ENCODE data around the gene EIF3J. TPM values are rescaled to one million over a fixed set of nuclear protein-coding genes. Genes with fewer than 3 reads are reported as not detected.

Gene EIF3J
- total and polyA plus RNA-seq, 10 of the 15 experiments (the other 5 are each of a cell fraction or from before 2014, with no cell fraction given): 34.7 to 126 (median 64.1) TPM

- ChIA-PET SMC1A (ENCODE audit: uncharacterized antibody, unreplicated experiment) (interaction anchor here (1.3 to 5.5 kb wide), 7 partner anchors 9 to 139 kb away, joined by 3 to 55 read pairs (median 5); partner anchors contain the start of gene TRIM69), CTCF (interaction anchor here (0.9 to 4.2 kb wide), 9 partner anchors 8 to 141 kb away, joined by 3 to 21 read pairs (median 6); partner anchors contain the start of gene TRIM69), RAD21 (ENCODE audit: unreplicated experiment) (interaction anchor here (5.4 kb wide), 1 partner anchor 139 kb away, joined by 37 read pairs; the partner anchor contains the start of gene TRIM69), POLR2A (interaction anchor here (1.5 kb wide), 1 partner anchor 31 kb away, joined by 4 read pairs; no protein-coding TSS in a partner anchor)
- H3K4me2 ChIP-seq (ENCODE audit: control insufficient read depth, insufficient read depth): no peak overlapping the region
- no peak overlapping the region for H3K9ac ChIP-seq (ENCODE audit: control insufficient read depth, insufficient read depth, low read length)
- WGBS (ENCODE audit: insufficient coverage, insufficient replicate concordance, low lambda C conversion rate, missing lambda C conversion rate): 100% methylated on average over 1 of the region's 1 CpG
- intact Hi-C loops (cut with micrococcal nuclease; ENCODE audit: unreplicated experiment): loop anchor here (5.0 kb wide), 1 partner anchor 64 kb away; the partner anchor contains the start of gene SPG11
- peaks cover 4 to 36% of the 10 kb centered on the region in 2 experiments for H3K36me3 ChIP-seq (ENCODE audit: control insufficient read depth in 2 of 2, insufficient read depth in 2 of 2, low read length in 1 of 2)
- no peak overlapping the region for H3K27ac ChIP-seq (ENCODE audit: control insufficient read depth, insufficient read depth)
- FAIRE-seq (no peak), ATAC-seq (no peak), DNase-seq (ENCODE audit: low read depth, low spot score) (no peak)
- no peaks in the 10 kb centered on the region for H3K79me2 ChIP-seq (ENCODE audit: control insufficient read depth, insufficient read depth, low read length)
- no peaks in the 10 kb centered on the region for H3K27me3 ChIP-seq (replicated peaks in 1 of 2; ENCODE audit: control insufficient read depth in 2 of 2, insufficient read depth in 2 of 2, low read length in 1 of 2)
- no peaks in the 10 kb centered on the region for H4K20me1 ChIP-seq (ENCODE audit: control insufficient read depth, insufficient read depth)
- no TSS peak for BruUV-seq (replicated peaks)
- no peak overlapping the region for H2AFZ ChIP-seq (ENCODE audit: control insufficient read depth, low read depth, low read length)
- H3K4me3 ChIP-seq: no peak overlapping the region
- H3K9me3 ChIP-seq (replicated peaks; ENCODE audit: control insufficient read depth, insufficient read depth, low read length): no peaks in the 10 kb centered on the region
- TF ChIP-seq USF2 (IDR thresholded peaks at IDR 0.05; ENCODE audit: borderline replicate concordance, low read depth, low read length) (no peak), KLF5 (IDR thresholded peaks at IDR 0.05; ENCODE audit: partially characterized antibody) (no peak), STAT1 (conservative IDR thresholded peaks at IDR 0.05) (no peak), TAF1 (IDR thresholded peaks at IDR 0.05; ENCODE audit: borderline replicate concordance, low read depth, low read length) (no peak), CREB1 (IDR thresholded peaks at IDR 0.05; ENCODE audit: low read depth) (no peak), ZNF207 (IDR thresholded peaks at IDR 0.05; ENCODE audit: borderline replicate concordance) (no peak), SMC3 (IDR thresholded peaks at IDR 0.05; ENCODE audit: borderline replicate concordance, low read length) (no peak), IRF4 (IDR thresholded peaks at IDR 0.05; ENCODE audit: low read depth, low read length) (no peak), ZBTB33 (IDR thresholded peaks at IDR 0.05) (no peak), RB1 (IDR thresholded peaks at IDR 0.05; ENCODE audit: borderline replicate concordance) (no peak), PAX5 (IDR thresholded peaks at IDR 0.05; ENCODE audit: borderline replicate concordance, low read depth, low read length) (no peak)
- in situ Hi-C loops (cut with MboI): no loop called here
- peaks cover 7% of the 10 kb centered on the region; the same call in 1 of the 2 replicates for H3K4me1 ChIP-seq (ENCODE audit: control insufficient read depth, insufficient read depth, low read length)
Measured at GRCh38 chr15:44598066-44598465, 61.1 kb downstream of the EIF3J start.

Data from GM12878 (cell line).